Coronary artery (tissue), 2 donors: Measurements from ENCODE around the gene LINGO4.

Experiments
- DNase-seq: peaks from one replicate; pipeline ENCODE4 v3.0.0-alpha.2; 2017; ENCODE audit warnings: low spot score
- H3K27ac ChIP-seq, 2 donors: fragments of 200-600 bp; sonication (generic); one replicate each; pipeline ENCODE4 v1.5.1; 2016 to 2019
- H3K4me3 ChIP-seq: fragments of 200-600 bp; sonication (generic); 2 replicates; pipeline ENCODE4 v1.5.1; 2016; ENCODE audit warnings: mild to moderate bottlenecking, moderate library complexity
- TF ChIP-seq, protein P1 (sequence below): fragments of 200-600 bp; sonication (generic); IDR thresholded peaks from one replicate; pipeline ENCODE4 v1.5.1; 2019; ENCODE audit warnings: antibody characterized with exemption

Gene LINGO4

GRCh38 chr1:151815716-151816327 lies 10.6 kb upstream of the LINGO4 start:
- TF ChIP-seq, protein P1, sequence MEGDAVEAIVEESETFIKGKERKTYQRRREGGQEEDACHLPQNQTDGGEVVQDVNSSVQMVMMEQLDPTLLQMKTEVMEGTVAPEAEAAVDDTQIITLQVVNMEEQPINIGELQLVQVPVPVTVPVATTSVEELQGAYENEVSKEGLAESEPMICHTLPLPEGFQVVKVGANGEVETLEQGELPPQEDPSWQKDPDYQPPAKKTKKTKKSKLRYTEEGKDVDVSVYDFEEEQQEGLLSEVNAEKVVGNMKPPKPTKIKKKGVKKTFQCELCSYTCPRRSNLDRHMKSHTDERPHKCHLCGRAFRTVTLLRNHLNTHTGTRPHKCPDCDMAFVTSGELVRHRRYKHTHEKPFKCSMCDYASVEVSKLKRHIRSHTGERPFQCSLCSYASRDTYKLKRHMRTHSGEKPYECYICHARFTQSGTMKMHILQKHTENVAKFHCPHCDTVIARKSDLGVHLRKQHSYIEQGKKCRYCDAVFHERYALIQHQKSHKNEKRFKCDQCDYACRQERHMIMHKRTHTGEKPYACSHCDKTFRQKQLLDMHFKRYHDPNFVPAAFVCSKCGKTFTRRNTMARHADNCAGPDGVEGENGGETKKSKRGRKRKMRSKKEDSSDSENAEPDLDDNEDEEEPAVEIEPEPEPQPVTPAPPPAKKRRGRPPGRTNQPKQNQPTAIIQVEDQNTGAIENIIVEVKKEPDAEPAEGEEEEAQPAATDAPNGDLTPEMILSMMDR = no peak
- DNase-seq = no peak
- Histone ChIP-seq H3K4me3 (no peak overlapping the region), H3K27ac (no peak overlapping the region)

DNA sequence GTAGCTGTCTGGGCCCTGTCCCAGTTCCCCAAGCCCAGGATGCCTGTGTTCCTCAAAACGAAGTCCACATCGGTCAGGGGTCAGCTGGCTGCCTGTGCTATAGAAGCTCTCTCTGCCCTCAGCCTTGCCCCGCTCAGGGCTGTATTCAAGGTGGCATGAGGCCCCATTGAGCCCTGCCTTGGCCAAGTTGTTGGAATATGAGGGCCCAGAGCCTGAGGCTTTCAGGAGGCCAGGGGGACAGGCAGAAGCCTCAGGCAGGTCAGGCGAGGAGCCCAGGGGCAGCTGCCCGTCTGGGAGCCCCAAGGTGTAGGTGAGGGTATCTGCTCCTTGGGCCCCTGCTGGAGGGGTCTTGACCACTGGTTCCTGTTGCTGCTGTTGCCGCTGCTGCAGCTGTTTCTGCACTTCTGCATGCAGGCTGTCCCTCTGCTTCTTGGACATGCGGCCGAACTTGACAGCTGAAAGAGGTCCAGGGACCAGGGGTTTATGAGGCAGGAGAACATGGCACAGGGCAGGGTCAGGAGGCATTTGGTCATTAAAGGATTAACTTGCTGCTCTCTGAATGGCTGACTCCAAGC lies 9.8 kb upstream of the LINGO4 start:
- TF ChIP-seq, protein P1 = no peak
- no peak for DNase-seq
- H3K4me3 ChIP-seq = no peak overlapping the region
- H3K27ac ChIP-seq = no peak overlapping the region

DNA sequence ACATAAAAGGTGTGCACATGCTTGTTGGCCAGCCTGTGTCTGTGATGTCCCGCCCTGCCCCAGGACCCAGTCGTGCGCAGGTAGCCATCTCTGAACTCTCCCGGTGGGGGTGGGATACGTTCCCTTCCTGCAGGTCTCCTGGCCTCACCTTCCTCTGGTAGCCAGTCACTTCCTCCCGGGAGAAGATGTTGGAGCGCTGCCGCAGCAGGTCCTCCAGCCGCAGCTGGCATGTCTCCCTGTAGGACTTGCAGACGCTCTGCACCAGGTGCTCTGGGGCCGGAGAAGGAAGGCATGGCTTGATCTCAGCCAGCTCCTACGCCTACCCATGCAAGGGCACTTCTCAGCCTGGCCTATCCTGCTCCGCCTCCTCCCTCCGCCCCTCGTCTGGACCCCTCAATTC lies 9.2 kb upstream of the LINGO4 start:
- Histone ChIP-seq H3K4me3 (no peak overlapping the region), H3K27ac (no peak overlapping the region)
- no peak for DNase-seq
- TF ChIP-seq, protein P1 = no peak

GRCh38 chr1:151813271-151813977 lies 8.2 kb upstream of the LINGO4 start:
- H3K4me3 ChIP-seq = no peak overlapping the region

DNA sequence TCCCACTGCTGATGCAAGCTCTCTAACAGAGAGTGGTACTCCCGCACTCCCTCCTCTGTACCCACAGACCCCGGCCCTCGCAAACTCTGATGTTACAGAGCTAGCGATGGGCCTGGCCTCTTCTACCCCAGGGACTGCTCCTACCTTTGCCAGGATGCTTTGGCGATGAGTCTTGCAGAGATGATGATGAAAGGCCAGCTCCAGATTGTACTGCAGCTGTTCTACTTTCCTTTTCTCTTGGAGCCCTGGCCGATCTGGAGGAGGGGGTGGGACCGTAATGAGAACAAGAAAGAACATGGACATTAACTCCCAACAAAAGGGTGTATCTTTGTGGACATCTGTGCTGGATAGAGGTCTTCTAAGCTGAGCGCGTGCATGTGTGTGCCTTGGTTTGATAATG lies 6.0 kb upstream of the LINGO4 start:
- no peak for DNase-seq
- Histone ChIP-seq H3K27ac (no peak overlapping the region), H3K4me3 (no peak overlapping the region)
- TF ChIP-seq, protein P1 = no peak

More at GRCh38 chr1:151813271-151813977, 8.2 kb upstream of the LINGO4 start:
- no peak for DNase-seq
- no peak overlapping the region for H3K27ac ChIP-seq
- TF ChIP-seq, protein P1 = no peak

GRCh38 chr1:151809985-151810556 lies 4.9 kb upstream of the LINGO4 start:
- DNase-seq = no peak
- TF ChIP-seq, protein P1 = no peak
- no peak overlapping the region for H3K4me3 ChIP-seq
- no peak overlapping the region for H3K27ac ChIP-seq
